Neural progenitor cell (in vitro differentiated cells): ENCODE measurements around the gene GSTO2. TPM values are rescaled to one million over a fixed set of nuclear protein-coding genes. Genes with fewer than 3 reads are reported as not detected.

Experiments
- DNase-seq: peaks from one replicate; pipeline ENCODE4 v3.0.0-alpha.2; 2016; ENCODE audit warnings: low spot score
- H2AFZ ChIP-seq: fragments of 200-600 bp; sonication (generic); replicated peaks from 2 replicates; pipeline ENCODE4 v1.6.1; 2016; ENCODE audit warnings: antibody characterized with exemption
- H3F3A ChIP-seq: fragments of 200-600 bp; sonication (generic); 2 replicates; pipeline ENCODE4 v1.6.1; 2016; ENCODE audit warnings: antibody characterized with exemption, low read depth
- H3K27ac ChIP-seq: fragments of 200-600 bp; sonication (generic); 2 replicates; pipeline ENCODE4 v1.5.1; 2016; ENCODE audit warnings: mild to moderate bottlenecking
- H3K27me3 ChIP-seq: fragments of 200-600 bp; sonication (generic); 2 replicates; pipeline ENCODE4 v1.6.1; 2016; ENCODE audit warnings: mild to moderate bottlenecking, moderate library complexity
- H3K36me3 ChIP-seq: fragments of 200-600 bp; sonication (generic); 2 replicates; pipeline ENCODE4 v1.5.1; 2016
- H3K4me1 ChIP-seq: fragments of 200-600 bp; sonication (generic); 2 replicates; pipeline ENCODE4 v1.6.1; 2016; ENCODE audit warnings: mixed run types
- H3K4me2 ChIP-seq: fragments of 200-600 bp; sonication (generic); 2 replicates; pipeline ENCODE4 v1.6.1; 2016
- H3K4me3 ChIP-seq: fragments of 200-600 bp; sonication (generic); 2 replicates; pipeline ENCODE4 v1.5.1; 2016
- H3K79me2 ChIP-seq: fragments of 200-600 bp; sonication (generic); 2 replicates; pipeline ENCODE4 v1.6.1; 2016; ENCODE audit warnings: low read depth
- H3K9ac ChIP-seq: fragments of 200-600 bp; sonication (generic); 2 replicates; pipeline ENCODE4 v1.6.1; 2016
- H3K9me3 ChIP-seq: fragments of 200-600 bp; sonication (generic); 2 replicates; pipeline ENCODE4 v1.5.1; 2016; ENCODE audit warnings: low read depth
- H4K20me1 ChIP-seq: fragments of 200-600 bp; sonication (generic); 2 replicates; pipeline ENCODE4 v1.6.1; 2016; ENCODE audit warnings: low read depth
- H3K27ac Mint-ChIP-seq: 3 replicates; pipeline ENCODE4 v1.8.0; 2021; ENCODE audit warnings: mixed read lengths
- H3K27me3 Mint-ChIP-seq: 2 replicates; pipeline ENCODE4 v1.8.0; 2022; ENCODE audit warnings: low read depth, mild to moderate bottlenecking, inconsistent platforms, moderate library complexity, mixed read lengths; ENCODE audit not compliant: insufficient read depth
- H3K36me3 Mint-ChIP-seq: 3 replicates; pipeline ENCODE4 v1.8.0; 2021; ENCODE audit warnings: mixed read lengths
- H3K4me1 Mint-ChIP-seq: 3 replicates; pipeline ENCODE4 v1.8.0; 2021; ENCODE audit warnings: mixed read lengths
- H3K4me3 Mint-ChIP-seq: 3 replicates; pipeline ENCODE4 v1.8.0; 2021; ENCODE audit warnings: mild to moderate bottlenecking, moderate library complexity, mixed read lengths
- H3K9me3 Mint-ChIP-seq: 3 replicates; pipeline ENCODE4 v1.8.0; 2020; ENCODE audit warnings: mixed read lengths
- EZH2 ChIP-seq: fragments of 200-600 bp; sonication (generic); IDR thresholded peaks from 2 replicates; pipeline ENCODE4 v1.6.1; 2017; ENCODE audit warnings: antibody characterized with exemption, mild to moderate bottlenecking, moderate library complexity
- EZH2phosphoT487 ChIP-seq: fragments of 200-600 bp; sonication (generic); IDR thresholded peaks from 2 replicates; pipeline ENCODE4 v1.6.1; 2017; ENCODE audit warnings: antibody characterized with exemption
- total RNA-seq: library from RNA; depleted of rRNA; stranded (reverse); fragments of >200 nt; gene quantifications from 2 replicates; pipeline ENCODE4 v1.2.3, GENCODE V29; 2015; ENCODE audit warnings: low replicate concordance
- TF ChIP-seq, protein P1 (sequence below): fragments of 200-600 bp; sonication (generic); IDR thresholded peaks from 2 replicates; pipeline ENCODE4 v1.5.1; 2017; ENCODE audit warnings: antibody characterized with exemption, mild to moderate bottlenecking

The GSTO2 gene
- total RNA-seq, 1 donor from 2014 or later, result 4.9 TPM

DNA sequence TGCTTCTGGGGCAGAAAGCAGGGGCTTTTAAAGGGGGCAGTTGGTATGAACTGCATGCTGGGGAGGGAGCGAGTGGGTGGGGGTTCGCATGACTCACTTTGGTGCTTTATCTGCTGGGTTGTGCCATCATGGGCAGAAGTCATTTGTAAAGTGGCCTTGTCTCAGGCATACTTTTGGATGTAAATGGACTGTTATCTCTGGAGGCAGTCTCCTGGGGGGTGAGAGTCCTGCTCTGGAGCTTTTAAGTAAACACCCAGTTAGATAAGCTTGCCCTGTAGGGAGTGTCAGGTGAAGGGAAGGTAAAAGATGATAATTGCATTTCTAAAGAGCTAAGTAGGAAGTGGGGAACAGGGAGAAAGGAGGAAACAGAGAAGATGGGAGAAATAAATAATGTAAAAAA is 15.9 kb upstream of the GSTO2 start:
- no peak for DNase-seq
- Mint-ChIP-seq H3K4me1 (peaks cover 29% of the 10 kb centered on the region), H3K27me3 (peaks cover 2% of the 10 kb centered on the region), H3K36me3 (peaks cover 3% of the 10 kb centered on the region), H3K27ac (no peak overlapping the region), H3K4me3 (peak overlapping the region; percentile 21), H3K9me3 (no peaks in the 10 kb centered on the region)
- Histone ChIP-seq H4K20me1 (no peaks in the 10 kb centered on the region), H3K79me2 (peaks cover 14% of the 10 kb centered on the region), H3K4me3 (no peak overlapping the region), H3K9me3 (no peaks in the 10 kb centered on the region), H3K36me3 (no peaks in the 10 kb centered on the region), H3F3A (peaks cover 15% of the 10 kb centered on the region), H3K4me2 (no peak overlapping the region), H3K27ac (no peak overlapping the region), H3K9ac (no peak overlapping the region), H2AFZ (no peak overlapping the region), H3K4me1 (peaks cover 15% of the 10 kb centered on the region), H3K27me3 (peaks cover 43% of the 10 kb centered on the region)
- TF ChIP-seq, protein P1, sequence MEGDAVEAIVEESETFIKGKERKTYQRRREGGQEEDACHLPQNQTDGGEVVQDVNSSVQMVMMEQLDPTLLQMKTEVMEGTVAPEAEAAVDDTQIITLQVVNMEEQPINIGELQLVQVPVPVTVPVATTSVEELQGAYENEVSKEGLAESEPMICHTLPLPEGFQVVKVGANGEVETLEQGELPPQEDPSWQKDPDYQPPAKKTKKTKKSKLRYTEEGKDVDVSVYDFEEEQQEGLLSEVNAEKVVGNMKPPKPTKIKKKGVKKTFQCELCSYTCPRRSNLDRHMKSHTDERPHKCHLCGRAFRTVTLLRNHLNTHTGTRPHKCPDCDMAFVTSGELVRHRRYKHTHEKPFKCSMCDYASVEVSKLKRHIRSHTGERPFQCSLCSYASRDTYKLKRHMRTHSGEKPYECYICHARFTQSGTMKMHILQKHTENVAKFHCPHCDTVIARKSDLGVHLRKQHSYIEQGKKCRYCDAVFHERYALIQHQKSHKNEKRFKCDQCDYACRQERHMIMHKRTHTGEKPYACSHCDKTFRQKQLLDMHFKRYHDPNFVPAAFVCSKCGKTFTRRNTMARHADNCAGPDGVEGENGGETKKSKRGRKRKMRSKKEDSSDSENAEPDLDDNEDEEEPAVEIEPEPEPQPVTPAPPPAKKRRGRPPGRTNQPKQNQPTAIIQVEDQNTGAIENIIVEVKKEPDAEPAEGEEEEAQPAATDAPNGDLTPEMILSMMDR, result no peak
- TF ChIP-seq EZH2 (no peak), EZH2phosphoT487 (no peak)

DNA sequence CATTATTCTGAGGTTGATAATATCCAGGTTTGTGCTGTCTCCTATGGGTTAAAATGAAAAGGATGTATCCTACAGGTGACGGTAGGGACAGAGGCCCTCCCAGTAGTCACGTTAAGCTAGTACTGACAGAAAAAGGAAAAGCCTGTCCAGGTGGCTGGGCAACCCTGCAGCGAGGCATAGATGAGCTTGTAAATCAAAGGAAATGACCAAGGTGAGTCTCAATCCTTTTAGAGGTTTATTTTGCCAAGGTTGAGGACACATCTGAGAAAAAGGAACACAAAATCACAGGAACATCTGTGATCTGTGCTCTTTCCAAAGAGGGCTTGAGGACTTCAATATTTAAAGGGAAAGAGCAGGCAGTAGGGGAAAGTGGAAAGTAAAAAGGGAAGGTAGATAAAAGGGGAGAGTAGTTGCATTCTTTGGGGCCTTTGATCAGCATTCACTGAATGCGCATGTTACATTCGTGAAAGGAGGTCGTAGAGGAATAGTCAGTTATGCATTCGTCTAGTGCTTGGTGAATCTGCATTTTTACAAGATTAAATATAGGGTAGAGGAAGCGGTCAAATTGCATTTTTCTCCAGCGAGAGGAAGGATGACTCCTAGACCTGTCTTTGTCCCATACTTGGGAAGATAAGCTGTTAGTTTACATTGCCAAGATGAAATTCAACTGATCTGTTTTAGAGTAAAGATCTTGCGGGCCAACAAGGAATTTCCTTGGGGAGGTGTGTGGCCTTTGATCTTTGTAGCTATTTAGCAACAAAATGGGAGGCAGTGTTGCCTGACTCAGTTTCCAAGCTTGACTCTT is 15.2 kb upstream of the GSTO2 start:
- no peaks in the 10 kb centered on the region for H3K27me3 Mint-ChIP-seq
- H3K27me3 ChIP-seq, result peaks cover 43% of the 10 kb centered on the region
- H3K36me3 Mint-ChIP-seq, result peaks cover 6% of the 10 kb centered on the region
- H3K4me3 Mint-ChIP-seq, result peak overlapping the region; percentile 93
- no peak overlapping the region for H2AFZ ChIP-seq
- no peak overlapping the region for H3K27ac ChIP-seq
- no peak overlapping the region for H3K9ac ChIP-seq
- H3K36me3 ChIP-seq, result no peaks in the 10 kb centered on the region
- H3K27ac Mint-ChIP-seq, result no peak overlapping the region
- peaks cover 29% of the 10 kb centered on the region for H3K4me1 Mint-ChIP-seq
- no peaks in the 10 kb centered on the region for H4K20me1 ChIP-seq
- TF ChIP-seq, protein P1, result no peak
- TF ChIP-seq EZH2phosphoT487 (no peak), EZH2 (no peak)
- peak overlapping the region; percentile 68 for H3K4me3 ChIP-seq
- no peaks in the 10 kb centered on the region for H3K9me3 ChIP-seq
- no peaks in the 10 kb centered on the region for H3K9me3 Mint-ChIP-seq
- H3K4me2 ChIP-seq, result peak overlapping the region; percentile 91
- peaks cover 14% of the 10 kb centered on the region for H3K79me2 ChIP-seq
- H3K4me1 ChIP-seq, result peaks cover 15% of the 10 kb centered on the region
- no peak for DNase-seq
- peaks cover 15% of the 10 kb centered on the region for H3F3A ChIP-seq

DNA sequence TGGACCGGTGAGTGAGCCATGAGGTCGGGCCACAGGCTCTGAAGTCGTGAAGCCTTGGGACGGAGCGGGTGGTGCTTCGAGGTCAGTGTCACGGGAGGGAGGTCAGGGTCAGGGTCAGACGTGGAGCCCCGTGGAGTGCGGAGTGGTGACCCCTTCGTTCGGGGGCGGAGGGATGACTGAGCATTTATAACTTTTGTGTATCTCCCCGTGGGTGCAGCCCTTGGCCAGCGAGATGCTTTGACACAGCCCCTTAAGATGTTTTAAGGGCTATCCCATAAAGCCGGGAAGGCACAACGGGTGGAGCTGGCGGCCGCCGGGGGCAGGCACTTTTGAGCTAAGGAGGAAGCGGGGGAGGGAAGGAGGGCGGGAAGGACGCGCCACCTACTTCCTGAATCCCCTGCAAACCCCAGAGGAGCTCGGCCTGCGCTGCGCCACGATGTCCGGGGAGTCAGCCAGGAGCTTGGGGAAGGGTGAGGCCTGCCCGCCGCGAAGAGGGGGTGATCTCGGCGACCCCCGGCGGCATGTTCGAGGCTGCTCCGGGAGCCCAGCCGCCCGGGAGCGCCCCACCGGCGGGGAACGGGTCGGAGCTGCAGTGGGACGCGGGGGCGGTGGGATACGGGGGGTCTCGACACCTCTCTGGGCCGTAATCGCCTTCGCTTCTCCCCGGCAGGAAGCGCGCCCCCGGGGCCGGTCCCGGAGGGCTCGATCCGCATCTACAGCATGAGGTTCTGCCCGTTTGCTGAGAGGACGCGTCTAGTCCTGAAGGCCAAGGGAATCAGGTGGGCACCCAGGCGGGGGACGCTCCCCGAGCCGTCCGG is 14.3 kb upstream of the GSTO2 start, which contains the start of gene GSTO1:
Gene GSTO1, plus strand, starts transcription at position 400 of the 818 bp plus-strand sequence. Its CDS starts 37 bp downstream, at position 437.
- H3K9me3 ChIP-seq, result no peaks in the 10 kb centered on the region
- H3K9ac ChIP-seq, result peak within 1 kb of the TSS; percentile 10
- H3K4me2 ChIP-seq, result peak within 1 kb of the TSS; percentile 91
- H3F3A ChIP-seq, result peaks cover 15% of the 10 kb centered on the region
- H3K4me3 Mint-ChIP-seq, result peak within 1 kb of the TSS; percentile 93
- peaks cover 8% of the 10 kb centered on the region for H3K36me3 Mint-ChIP-seq
- DNase-seq, result peak; percentile 67
- H3K4me3 ChIP-seq, result peak within 1 kb of the TSS; percentile 68
- peak within 1 kb of the TSS; percentile 75 for H2AFZ ChIP-seq
- H3K36me3 ChIP-seq, result no peaks in the 10 kb centered on the region
- peaks cover 14% of the 10 kb centered on the region for H3K79me2 ChIP-seq
- H3K9me3 Mint-ChIP-seq, result no peaks in the 10 kb centered on the region
- H3K4me1 ChIP-seq, result peaks cover 15% of the 10 kb centered on the region
- H3K27ac Mint-ChIP-seq, result peak within 1 kb of the TSS; percentile 72
- H3K27me3 ChIP-seq, result peaks cover 43% of the 10 kb centered on the region
- no peak within 1 kb of the TSS for H3K27ac ChIP-seq
- peaks cover 29% of the 10 kb centered on the region for H3K4me1 Mint-ChIP-seq
- no peaks in the 10 kb centered on the region for H4K20me1 ChIP-seq
- peak; percentile 36 for TF ChIP-seq EZH2
- TF ChIP-seq, protein P1, result no peak
- H3K27me3 Mint-ChIP-seq, result no peaks in the 10 kb centered on the region
